Smooth muscle cell (in vitro differentiated cells): ENCODE results near the gene SLC39A9. TPM values are rescaled to one million over a fixed set of nuclear protein-coding genes. Genes with fewer than 3 reads are reported as not detected.
A peak's percentile ranks its signal among the peaks of the same experiment; 100 is the strongest.
"Not testable (repeated sequence)": the region's sequence is repeated elsewhere in the genome, so short reads cannot be mapped to it uniquely, and the experiment has no call there.

Experiments
- DNase-seq: peaks from one replicate; lab custom pipeline; 2025; ENCODE audit not compliant: unreplicated experiment; lab: John Stamatoyannopoulos, UW
- H2AFZ ChIP-seq: fragments of 200-600 bp; sonication (generic); 2 replicates; pipeline ENCODE4 v1.6.0; 2016; ENCODE audit warnings: antibody characterized with exemption, low read depth, mild to moderate bottlenecking
- H3F3A ChIP-seq: fragments of 200-600 bp; sonication (generic); 2 replicates; pipeline ENCODE4 v1.6.0; 2017; ENCODE audit warnings: antibody characterized with exemption, low read depth
- H3K27ac ChIP-seq: fragments of 200-600 bp; sonication (generic); 2 replicates; pipeline ENCODE4 v1.5.1; 2016; ENCODE audit warnings: low read depth, mild to moderate bottlenecking
- H3K27me3 ChIP-seq: fragments of 200-600 bp; sonication (generic); 2 replicates; pipeline ENCODE4 v1.6.1; 2016; ENCODE audit warnings: low read depth, mild to moderate bottlenecking
- H3K36me3 ChIP-seq: fragments of 200-600 bp; sonication (generic); 2 replicates; pipeline ENCODE4 v1.5.1; 2016; ENCODE audit warnings: low read depth
- H3K4me1 ChIP-seq: fragments of 200-600 bp; sonication (generic); 2 replicates; pipeline ENCODE4 v1.5.1; 2016; ENCODE audit warnings: low read depth
- H3K4me2 ChIP-seq: fragments of 200-600 bp; sonication (generic); 2 replicates; pipeline ENCODE4 v1.6.0; 2016; ENCODE audit warnings: mild to moderate bottlenecking
- H3K4me3 ChIP-seq: fragments of 200-600 bp; sonication (generic); 2 replicates; pipeline ENCODE4 v1.5.1; 2016; ENCODE audit warnings: mild to moderate bottlenecking
- H3K79me2 ChIP-seq: fragments of 200-600 bp; sonication (generic); 2 replicates; pipeline ENCODE4 v1.6.0; 2016; ENCODE audit warnings: low read depth, mild to moderate bottlenecking
- H3K9ac ChIP-seq: fragments of 200-600 bp; sonication (generic); 2 replicates; pipeline ENCODE4 v1.6.0; 2016; ENCODE audit warnings: low read depth
- H3K9me3 ChIP-seq: fragments of 200-600 bp; sonication (generic); replicated peaks from 2 replicates; pipeline ENCODE4 v1.5.1; 2016; ENCODE audit warnings: low read depth
- H4K20me1 ChIP-seq: fragments of 200-600 bp; sonication (generic); 2 replicates; pipeline ENCODE4 v1.6.0; 2016; ENCODE audit warnings: low read depth
- CTCF ChIP-seq: fragments of 200-600 bp; sonication (generic); IDR thresholded peaks from 2 replicates; pipeline ENCODE4 v1.5.1; 2017; ENCODE audit warnings: borderline replicate concordance, mild to moderate bottlenecking, antibody characterized with exemption; ENCODE audit not compliant: insufficient read depth, poor library complexity, severe bottlenecking
- WGBS: methylation state at CpG from one replicate; pipeline ENCODE4 v1.1.7; 2016; ENCODE audit warnings: low lambda C conversion rate; 5-methylcytosine and 5-hydroxymethylcytosine counted together
- polyA plus RNA-seq: library from polyadenylated mRNA; unstranded; fragments of >200 nt; fragmentation: Nextera tagmentation; extraction: Ambion mirVana; gene quantifications from 2 replicates; pipeline ENCODE4 v1.2.1, GENCODE V29; 2016
- total RNA-seq: library from RNA; depleted of rRNA; stranded (reverse); fragments of >200 nt; gene quantifications from 2 replicates; pipeline ENCODE4 v1.2.3, GENCODE V29; 2014

Gene SLC39A9
- total and polyA plus RNA-seq, 2 experiments from 2014 or later = 42.8 to 106 TPM

GRCh38 chr14:69375722-69376121, 22.8 kb upstream of the SLC39A9 start:
- no peak for DNase-seq
- H3K27ac ChIP-seq = no peak overlapping the region
- no peaks in the 10 kb centered on the region for H3K9me3 ChIP-seq
- no peaks in the 10 kb centered on the region for H3K4me1 ChIP-seq
- no peak overlapping the region for H3K4me2 ChIP-seq
- WGBS = 98% methylated on average over 5 of the region's 5 CpGs
- no peak overlapping the region for H3K4me3 ChIP-seq
- no peaks in the 10 kb centered on the region for H3F3A ChIP-seq
- no peaks in the 10 kb centered on the region for H3K27me3 ChIP-seq
- H2AFZ ChIP-seq = no peak overlapping the region
- no peak for TF ChIP-seq CTCF
- H3K36me3 ChIP-seq = peaks cover 17% of the 10 kb centered on the region
- H4K20me1 ChIP-seq = peaks cover 27% of the 10 kb centered on the region
- no peak overlapping the region for H3K9ac ChIP-seq
- no peaks in the 10 kb centered on the region for H3K79me2 ChIP-seq

GRCh38 chr14:69376439-69376838, 22.1 kb upstream of the SLC39A9 start:
- Histone ChIP-seq H3K27ac (no peak overlapping the region), H3K27me3 (no peaks in the 10 kb centered on the region), H3K9me3 (no peaks in the 10 kb centered on the region), H3K36me3 (peaks cover 17% of the 10 kb centered on the region), H3K79me2 (no peaks in the 10 kb centered on the region), H3K4me2 (no peak overlapping the region), H3K4me3 (no peak overlapping the region), H3F3A (no peaks in the 10 kb centered on the region), H2AFZ (no peak overlapping the region), H3K4me1 (no peaks in the 10 kb centered on the region), H4K20me1 (peaks cover 34% of the 10 kb centered on the region), H3K9ac (no peak overlapping the region)
- no peak for DNase-seq
- no peak for TF ChIP-seq CTCF

- no peak for DNase-seq
- H3K36me3 ChIP-seq = peaks cover 17% of the 10 kb centered on the region
- WGBS = 100% methylated on average over 2 of the region's 2 CpGs
- H3K27ac ChIP-seq = no peak overlapping the region
- H3F3A ChIP-seq = no peaks in the 10 kb centered on the region
- no peaks in the 10 kb centered on the region for H3K9me3 ChIP-seq
- no peaks in the 10 kb centered on the region for H3K27me3 ChIP-seq
- H3K4me2 ChIP-seq = no peak overlapping the region
- no peak overlapping the region for H3K4me3 ChIP-seq
- no peak overlapping the region for H3K9ac ChIP-seq
- H4K20me1 ChIP-seq = peaks cover 52% of the 10 kb centered on the region
- no peaks in the 10 kb centered on the region for H3K4me1 ChIP-seq
- no peak overlapping the region for H2AFZ ChIP-seq
- TF ChIP-seq CTCF = no peak
- peaks cover 14% of the 10 kb centered on the region for H3K79me2 ChIP-seq
These were observed 20.2 kb upstream of the SLC39A9 start for GRCh38 chr14:69378274-69378673.

GRCh38 chr14:69387311-69387710, 11.2 kb upstream of the SLC39A9 start:
- Histone ChIP-seq H3K9me3 (no peaks in the 10 kb centered on the region), H3K79me2 (peaks cover 96% of the 10 kb centered on the region), H3K27me3 (no peaks in the 10 kb centered on the region), H3F3A (no peaks in the 10 kb centered on the region), H3K4me1 (no peaks in the 10 kb centered on the region), H3K4me3 (no peak overlapping the region), H3K4me2 (no peak overlapping the region), H2AFZ (no peak overlapping the region), H3K27ac (no peak overlapping the region), H4K20me1 (peaks cover 100% of the 10 kb centered on the region), H3K36me3 (peaks cover 21% of the 10 kb centered on the region), H3K9ac (no peak overlapping the region)
- WGBS = 92% methylated on average over 3 of the region's 3 CpGs
- no peak for DNase-seq
- TF ChIP-seq CTCF = no peak

- not testable (repeated sequence) for H3F3A ChIP-seq, H3K9me3 ChIP-seq, H3K4me2 ChIP-seq, H2AFZ ChIP-seq, H3K27me3 ChIP-seq, H3K9ac ChIP-seq, H3K4me3 ChIP-seq, DNase-seq, H3K4me1 ChIP-seq
- WGBS = 74% methylated on average over 8 of the region's 8 CpGs
- H3K79me2 ChIP-seq = peaks cover 99% of the 10 kb centered on the region
- H3K36me3 ChIP-seq = peaks cover 10% of the 10 kb centered on the region
- peak overlapping the region; percentile 30 for H3K27ac ChIP-seq
- H4K20me1 ChIP-seq = peaks cover 96% of the 10 kb centered on the region
These were observed 7.1 kb upstream of the SLC39A9 start for GRCh38 chr14:69391400-69391799.
